Retinal pigment epithelial cell (primary cell): ENCODE data around the gene BNIP5.

ENCODE experiments used
- DNase-seq: peaks from one replicate; pipeline ENCODE4 v3.0.0-alpha.2; 2010; ENCODE audit warnings: low read depth
- H3K4me3 ChIP-seq: 2 replicates; pipeline ENCODE4 v1.5.1; 2011; ENCODE audit warnings: mild to moderate bottlenecking, low read length, control low read depth, moderate library complexity
- CTCF ChIP-seq: conservative IDR thresholded peaks from 2 replicates; pipeline ENCODE4 v1.5.1; 2011; ENCODE audit warnings: low read depth, low read length, control low read depth, inconsistent platforms

The BNIP5 gene

GRCh38 chr6:36297051-36297450, 39.6 kb downstream of the BNIP5 start:
- TF ChIP-seq CTCF: no peak
- no peak overlapping the region for H3K4me3 ChIP-seq
- no peak for DNase-seq

GRCh38 chr6:36296240-36296639, 40.4 kb downstream of the BNIP5 start:
- TF ChIP-seq CTCF: no peak
- no peak for DNase-seq
- H3K4me3 ChIP-seq: no peak overlapping the region

- DNase-seq: no peak
- TF ChIP-seq CTCF: no peak
Observed at GRCh38 chr6:36292170-36292569, 44.5 kb downstream of the BNIP5 start.

GRCh38 chr6:36290668-36291620, 45.7 kb downstream of the BNIP5 start:
- no peak for TF ChIP-seq CTCF
- H3K4me3 ChIP-seq: no peak overlapping the region
- no peak for DNase-seq

More at GRCh38 chr6:36292170-36292569, 44.5 kb downstream of the BNIP5 start:
- H3K4me3 ChIP-seq: no peak overlapping the region

GRCh38 chr6:36289281-36289878, 47.3 kb downstream of the BNIP5 start:
- no peak overlapping the region for H3K4me3 ChIP-seq
- TF ChIP-seq CTCF: no peak
- no peak for DNase-seq

GRCh38 chr6:36286858-36287257, 49.8 kb downstream of the BNIP5 start:
- H3K4me3 ChIP-seq: no peak overlapping the region
- no peak for DNase-seq
- no peak for TF ChIP-seq CTCF
